GM23248 (cell line): ENCODE measurements around the gene PTPRE. TPM values are rescaled to one million over a fixed set of nuclear protein-coding genes. Genes with fewer than 3 reads are reported as not detected.

Experiments used
- DNase-seq: peaks from one replicate; pipeline ENCODE4 v3.0.0-alpha.2; 2015
- H2AFZ ChIP-seq: fragments of 200-600 bp; sonication (generic); 2 replicates; pipeline ENCODE4 v1.6.1; 2016; ENCODE audit warnings: antibody characterized with exemption
- H3F3A ChIP-seq: fragments of 200-600 bp; sonication (generic); 2 replicates; pipeline ENCODE4 v1.6.1; 2016; ENCODE audit warnings: mild to moderate bottlenecking, antibody characterized with exemption, mixed run types; ENCODE audit not compliant: insufficient read depth
- H3K27ac ChIP-seq: fragments of 200-600 bp; sonication (generic); 2 replicates; pipeline ENCODE4 v1.5.1; 2016; ENCODE audit warnings: mild to moderate bottlenecking
- H3K27me3 ChIP-seq: fragments of 200-600 bp; sonication (generic); replicated peaks from 2 replicates; pipeline ENCODE4 v1.6.1; 2016; ENCODE audit warnings: mild to moderate bottlenecking; ENCODE audit not compliant: insufficient read depth
- H3K36me3 ChIP-seq: fragments of 200-600 bp; sonication (generic); 2 replicates; pipeline ENCODE4 v1.6.1; 2016; ENCODE audit warnings: low read depth, mild to moderate bottlenecking
- H3K4me1 ChIP-seq: fragments of 200-600 bp; sonication (generic); 2 replicates; pipeline ENCODE4 v1.6.1; 2016; ENCODE audit warnings: mild to moderate bottlenecking; ENCODE audit not compliant: insufficient read depth
- H3K4me2 ChIP-seq: fragments of 200-600 bp; sonication (generic); one replicate; pipeline ENCODE4 v1.6.1; 2016; ENCODE audit warnings: mild to moderate bottlenecking; ENCODE audit not compliant: unreplicated experiment
- H3K4me3 ChIP-seq: fragments of 200-600 bp; sonication (generic); 2 replicates; pipeline ENCODE4 v1.5.1; 2016; ENCODE audit warnings: mild to moderate bottlenecking
- H3K79me2 ChIP-seq: fragments of 200-600 bp; sonication (generic); 2 replicates; pipeline ENCODE4 v1.6.1; 2016; ENCODE audit warnings: mild to moderate bottlenecking; ENCODE audit not compliant: insufficient read depth
- H3K9ac ChIP-seq: fragments of 200-600 bp; sonication (generic); 2 replicates; pipeline ENCODE4 v1.6.1; 2016; ENCODE audit warnings: mild to moderate bottlenecking
- H3K9me2 ChIP-seq: fragments of 200-600 bp; sonication (generic); 2 replicates; pipeline ENCODE4 v1.6.1; 2016; ENCODE audit warnings: mixed run types, mild to moderate bottlenecking, moderate library complexity; ENCODE audit not compliant: insufficient read depth
- H3K9me3 ChIP-seq: fragments of 200-600 bp; sonication (generic); one replicate; pipeline ENCODE4 v1.6.1; 2017; ENCODE audit warnings: low read depth
- H4K20me1 ChIP-seq: fragments of 200-600 bp; sonication (generic); 2 replicates; pipeline ENCODE4 v1.6.0; 2016; ENCODE audit not compliant: insufficient read depth
- EZH2 ChIP-seq: fragments of 200-600 bp; sonication (generic); IDR thresholded peaks from 2 replicates; pipeline ENCODE4 v1.6.1; 2018; ENCODE audit warnings: antibody characterized with exemption, mild to moderate bottlenecking; ENCODE audit not compliant: insufficient read depth, poor library complexity, severe bottlenecking
- EZH2phosphoT487 ChIP-seq: fragments of 200-600 bp; sonication (generic); IDR thresholded peaks from 2 replicates; pipeline ENCODE4 v1.6.1; 2018; ENCODE audit warnings: antibody characterized with exemption, moderate library complexity, mild to moderate bottlenecking, low read depth; ENCODE audit not compliant: insufficient read depth
- WGBS, 2 experiments: methylation state at CpG; one replicate each; pipeline ENCODE4 v1.1.6; 2015 to 2017; ENCODE audit warnings: low lambda C conversion rate in 2 of 2, low coverage in 1 of 2; ENCODE audit errors: missing lambda C conversion rate in 2 of 2; 5-methylcytosine and 5-hydroxymethylcytosine counted together
- in situ Hi-C: fragments of 300-500 bp; cut with MboI; formaldehyde crosslinking; loops from 2 replicates; pipeline ENCODE4 v1.15.0; 2020
- polyA plus RNA-seq: library from polyadenylated mRNA; unstranded; fragments of >200 nt; fragmentation: Nextera tagmentation; extraction: Ambion mirVana; gene quantifications from 2 replicates; pipeline ENCODE4 v1.2.1, GENCODE V29; 2016
- total RNA-seq: library from RNA; depleted of rRNA; stranded (reverse); fragments of >200 nt; shearing (Covaris generic); gene quantifications from 2 replicates; pipeline ENCODE4 v1.2.3, GENCODE V29; 2014

The PTPRE gene
- total and polyA plus RNA-seq, 2 experiments from 2014 or later: 2.7 to 4.7 TPM

DNA sequence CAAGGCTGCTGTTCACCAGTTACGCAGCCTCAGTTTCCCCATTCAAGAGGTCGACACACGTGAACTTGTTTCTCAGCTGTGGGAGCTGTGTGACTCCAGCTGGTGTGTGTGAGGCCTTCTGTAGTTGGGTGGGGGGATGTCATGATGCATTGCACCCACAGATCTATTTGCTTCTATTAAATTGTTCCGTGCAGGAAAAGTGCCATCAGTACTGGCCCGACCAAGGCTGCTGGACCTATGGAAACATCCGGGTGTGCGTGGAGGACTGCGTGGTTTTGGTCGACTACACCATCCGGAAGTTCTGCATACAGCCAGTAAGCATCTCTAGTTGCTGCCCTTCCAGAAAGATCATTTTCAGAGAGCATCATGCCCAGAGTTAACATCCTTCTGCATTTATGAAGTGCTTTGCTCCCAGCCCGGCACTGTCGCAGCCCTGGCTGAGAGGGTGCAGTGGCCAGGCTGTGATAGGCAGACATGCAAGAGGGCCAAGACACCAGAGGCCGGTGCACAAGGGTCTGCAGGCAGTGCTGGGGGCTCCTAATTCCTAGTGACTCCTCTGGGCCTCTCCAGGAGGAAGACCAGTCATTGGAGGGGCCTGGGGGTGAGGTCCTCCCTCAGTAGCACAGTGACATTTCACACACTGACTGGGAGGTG is 159.1 kb downstream of the PTPRE start:
- peaks cover 14% of the 10 kb centered on the region for H3K4me1 ChIP-seq
- H3K79me2 ChIP-seq: no peaks in the 10 kb centered on the region
- 94 to 96% methylated on average over 13 of the region's 13 CpGs for WGBS, 2 experiments
- no peaks in the 10 kb centered on the region for H3K9me2 ChIP-seq
- H3F3A ChIP-seq: 0 out of 2 replicates have a peak, but pooled peaks cover 6% of the 10 kb centered on the region
- no peaks in the 10 kb centered on the region for H3K36me3 ChIP-seq
- TF ChIP-seq EZH2 (no peak), EZH2phosphoT487 (no peak)
- H2AFZ ChIP-seq: no peak overlapping the region
- in situ Hi-C loops: no loop called here
- H3K9me3 ChIP-seq: no peaks in the 10 kb centered on the region
- no peaks in the 10 kb centered on the region for H3K27me3 ChIP-seq
- no peak overlapping the region for H3K4me3 ChIP-seq
- no peak overlapping the region for H3K4me2 ChIP-seq
- H3K9ac ChIP-seq: no peak overlapping the region
- DNase-seq: no peak
- H4K20me1 ChIP-seq: no peaks in the 10 kb centered on the region
- H3K27ac ChIP-seq: no peak overlapping the region

DNA sequence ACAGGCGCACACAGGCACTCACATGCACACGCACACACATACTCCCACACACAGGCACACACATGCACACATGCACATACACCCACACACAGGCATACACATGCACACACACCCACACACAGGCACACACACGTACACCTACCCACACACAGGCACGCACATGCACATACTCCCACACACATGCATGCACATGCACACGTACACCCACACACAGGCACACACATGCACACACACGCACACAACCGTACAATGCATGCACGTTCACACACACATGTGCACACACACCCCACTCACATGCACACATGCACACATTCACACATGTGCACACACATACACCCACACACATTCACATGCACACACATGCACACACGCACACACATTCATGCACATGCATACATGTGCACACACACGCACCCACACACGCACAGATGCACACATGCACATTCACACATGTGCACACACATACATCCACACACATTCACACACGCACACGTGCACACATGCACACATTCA is 160.0 kb downstream of the PTPRE start:
- H4K20me1 ChIP-seq: no peaks in the 10 kb centered on the region
- H3K79me2 ChIP-seq: no peaks in the 10 kb centered on the region
- WGBS, 2 experiments: 90 to 97% methylated on average over 11 to 13 of the region's 13 CpGs
- DNase-seq: no peak
- H2AFZ ChIP-seq: no peak overlapping the region
- no peak overlapping the region for H3K27ac ChIP-seq
- no peaks in the 10 kb centered on the region for H3K9me3 ChIP-seq
- H3K4me1 ChIP-seq: peaks cover 14% of the 10 kb centered on the region
- no peak for TF ChIP-seq EZH2phosphoT487
- no peak for TF ChIP-seq EZH2
- in situ Hi-C loops: no loop called here
- no peak overlapping the region for H3K4me3 ChIP-seq
- no peak overlapping the region for H3K9ac ChIP-seq
- H3F3A ChIP-seq: 0 out of 2 replicates have a peak, but pooled peaks cover 6% of the 10 kb centered on the region
- no peaks in the 10 kb centered on the region for H3K9me2 ChIP-seq
- H3K4me2 ChIP-seq: no peak overlapping the region
- H3K36me3 ChIP-seq: no peaks in the 10 kb centered on the region
- H3K27me3 ChIP-seq: no peaks in the 10 kb centered on the region

DNA sequence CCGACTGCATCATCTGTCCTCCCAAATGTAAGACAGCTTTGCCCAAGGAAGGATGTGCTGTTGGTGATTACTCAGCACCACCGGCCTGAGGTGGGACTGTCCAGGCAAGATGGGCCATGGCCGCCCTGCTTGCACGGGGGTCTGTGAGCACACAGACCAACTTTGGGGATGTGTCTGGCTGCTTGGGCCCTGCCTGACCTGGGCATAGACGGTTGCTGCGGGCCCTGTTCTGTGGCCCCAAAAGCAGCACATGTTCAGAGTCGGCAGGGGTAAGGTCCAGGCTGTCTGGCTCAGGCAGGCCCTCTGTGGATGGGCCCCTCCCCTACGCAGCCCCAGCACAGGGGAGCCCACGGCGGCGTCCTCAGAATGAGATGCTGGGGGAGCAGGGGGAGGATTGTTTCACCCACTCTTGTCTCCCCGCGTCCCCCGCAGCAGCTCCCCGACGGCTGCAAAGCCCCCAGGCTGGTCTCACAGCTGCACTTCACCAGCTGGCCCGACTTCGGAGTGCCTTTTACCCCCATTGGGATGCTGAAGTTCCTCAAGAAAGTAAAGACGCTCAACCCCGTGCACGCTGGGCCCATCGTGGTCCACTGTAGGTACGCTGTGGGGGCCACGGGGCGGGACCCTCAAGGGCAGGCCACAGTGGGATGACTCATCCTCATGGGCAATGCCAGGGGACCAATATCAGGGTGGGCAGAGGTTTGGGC is 160.9 kb downstream of the PTPRE start:
- Histone ChIP-seq H4K20me1 (no peaks in the 10 kb centered on the region), H3K9me3 (no peaks in the 10 kb centered on the region), H2AFZ (no peak overlapping the region), H3K4me2 (no peak overlapping the region), H3K9me2 (no peaks in the 10 kb centered on the region), H3K27ac (no peak overlapping the region), H3K9ac (no peak overlapping the region), H3K79me2 (no peaks in the 10 kb centered on the region), H3K4me1 (peaks cover 14% of the 10 kb centered on the region), H3K4me3 (no peak overlapping the region), H3K27me3 (no peaks in the 10 kb centered on the region), H3K36me3 (no peaks in the 10 kb centered on the region), H3F3A (0 out of 2 replicates have a peak, but pooled peaks cover 6% of the 10 kb centered on the region)
- in situ Hi-C loops: no loop called here
- TF ChIP-seq EZH2phosphoT487 (no peak), EZH2 (no peak)
- 86 to 91% methylated on average over 20 to 24 of the region's 25 CpGs for WGBS, 2 experiments
- DNase-seq: no peak

DNA sequence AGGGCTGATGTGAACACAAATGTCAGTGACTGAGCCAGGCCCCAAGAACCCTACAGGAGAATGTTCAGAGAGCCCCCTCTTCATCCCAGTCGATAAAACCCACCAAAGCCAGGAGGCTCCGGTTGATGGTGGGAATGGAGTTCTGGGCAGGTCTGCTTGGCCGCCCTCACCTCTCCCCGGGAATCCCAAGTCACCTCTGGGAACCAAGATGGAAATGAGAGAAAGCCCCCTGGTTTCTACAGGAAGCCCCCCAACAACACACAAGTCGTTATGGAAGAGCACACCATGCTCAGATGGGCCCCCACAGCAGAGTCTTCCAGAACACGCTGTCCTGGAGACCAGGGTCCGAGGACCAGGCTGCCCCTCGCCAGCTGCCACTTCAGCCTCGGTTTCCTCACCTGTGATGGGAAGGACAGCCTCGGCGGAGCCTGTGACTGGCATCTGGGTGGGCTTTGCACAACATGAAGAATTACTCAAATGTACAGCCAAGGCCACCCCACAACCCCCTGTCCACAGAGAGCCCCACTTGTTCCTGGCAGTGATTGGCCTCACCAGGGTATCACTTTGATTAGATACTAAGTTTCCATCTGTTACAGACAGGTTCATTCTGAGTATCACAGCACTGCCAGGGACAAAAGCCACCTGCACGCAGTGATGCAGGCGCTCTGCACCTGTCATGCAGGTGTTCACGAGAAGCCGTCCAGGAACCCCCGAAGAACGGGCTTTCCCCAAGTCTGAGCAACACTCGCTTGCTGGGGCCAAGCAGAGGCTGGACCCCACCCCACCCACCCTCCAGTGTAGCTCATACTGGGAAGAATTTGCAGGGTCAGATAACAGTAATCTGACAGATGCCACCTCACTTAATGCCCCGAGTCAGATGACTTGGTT is 161.7 kb downstream of the PTPRE start:
- TF ChIP-seq EZH2phosphoT487 (no peak), EZH2 (no peak)
- H4K20me1 ChIP-seq: no peaks in the 10 kb centered on the region
- no peak for DNase-seq
- no peak overlapping the region for H3K9ac ChIP-seq
- H3K79me2 ChIP-seq: no peaks in the 10 kb centered on the region
- H2AFZ ChIP-seq: no peak overlapping the region
- peaks cover 14% of the 10 kb centered on the region for H3K4me1 ChIP-seq
- WGBS, 2 experiments: 87 to 88% methylated on average over 19 of the region's 19 CpGs
- no peaks in the 10 kb centered on the region for H3K27me3 ChIP-seq
- H3K36me3 ChIP-seq: no peaks in the 10 kb centered on the region
- H3K4me2 ChIP-seq: no peak overlapping the region
- no peak overlapping the region for H3K27ac ChIP-seq
- no peaks in the 10 kb centered on the region for H3K9me2 ChIP-seq
- no peaks in the 10 kb centered on the region for H3K9me3 ChIP-seq
- H3F3A ChIP-seq: 0 out of 2 replicates have a peak, but pooled peaks cover 6% of the 10 kb centered on the region
- no peak overlapping the region for H3K4me3 ChIP-seq
- in situ Hi-C loops: no loop called here
